ENCODE results near the gene MOSPD3.

GRCh38 chr7:100654908-100655831, 42.8 kb downstream of the MOSPD3 start:
- TF ChIP-seq POLR2A (IDR thresholded peaks at IDR 0.05; ENCODE audit: low read depth, low read length): no peak
- no peak for TF ChIP-seq GABPA (IDR thresholded peaks at IDR 0.05; ENCODE audit: low read depth)
- TF ChIP-seq SRF (IDR thresholded peaks at IDR 0.05; ENCODE audit: low read depth in 2 of 2, low read length in 2 of 2): no peak
- TF ChIP-seq RCOR1 (conservative IDR thresholded peaks at IDR 0.05; ENCODE audit: low read depth, low read length): no peak
- TF ChIP-seq POLR2AphosphoS2 (IDR thresholded peaks at IDR 0.05; ENCODE audit: low read depth, low read length): no peak
- TF ChIP-seq CTCF (IDR thresholded peaks at IDR 0.05 in 2 of 3, conservative IDR thresholded peaks at IDR 0.05 in 1 of 3; ENCODE audit: control insufficient read depth in 2 of 3, extremely low read depth in 1 of 3, insufficient read depth in 1 of 3, low read depth in 3 of 3, low read length in 3 of 3): no peak
- TF ChIP-seq HDGF (IDR thresholded peaks at IDR 0.05): no peak
- TF ChIP-seq, protein P1, sequence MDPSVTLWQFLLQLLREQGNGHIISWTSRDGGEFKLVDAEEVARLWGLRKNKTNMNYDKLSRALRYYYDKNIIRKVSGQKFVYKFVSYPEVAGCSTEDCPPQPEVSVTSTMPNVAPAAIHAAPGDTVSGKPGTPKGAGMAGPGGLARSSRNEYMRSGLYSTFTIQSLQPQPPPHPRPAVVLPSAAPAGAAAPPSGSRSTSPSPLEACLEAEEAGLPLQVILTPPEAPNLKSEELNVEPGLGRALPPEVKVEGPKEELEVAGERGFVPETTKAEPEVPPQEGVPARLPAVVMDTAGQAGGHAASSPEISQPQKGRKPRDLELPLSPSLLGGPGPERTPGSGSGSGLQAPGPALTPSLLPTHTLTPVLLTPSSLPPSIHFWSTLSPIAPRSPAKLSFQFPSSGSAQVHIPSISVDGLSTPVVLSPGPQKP (IDR thresholded peaks at IDR 0.05; ENCODE audit: low read depth, low read length): no peak
- TF ChIP-seq MEF2B (IDR thresholded peaks at IDR 0.05; ENCODE audit: partially characterized antibody, poor library complexity, severe bottlenecking): no peak
- TF ChIP-seq MAX (IDR thresholded peaks at IDR 0.05; ENCODE audit: low read depth, low read length): no peak
- no peak for TF ChIP-seq FOXK2 (IDR thresholded peaks at IDR 0.05)
- TF ChIP-seq LARP7 (IDR thresholded peaks at IDR 0.05): no peak
- TF ChIP-seq PBX3 (IDR thresholded peaks at IDR 0.05; ENCODE audit: insufficient replicate concordance, low read depth, low read length): no peak
- TF ChIP-seq ATF3 (IDR thresholded peaks at IDR 0.05; ENCODE audit: borderline replicate concordance, extremely low read depth, low read depth, low read length): no peak
